HG03354 (cell line): ENCODE measurements around the gene BPHL.
"Not testable (repeated sequence)": the region's sequence is repeated elsewhere in the genome, so short reads cannot be mapped to it uniquely, and the experiment has no call there.

Experiments used
- ATAC-seq: cut with Tn5 transposase; IDR thresholded peaks from one replicate; pipeline ENCODE4 v1.9.1; 2021; ENCODE audit warnings: mild to moderate bottlenecking; ENCODE audit not compliant: unreplicated experiment, poor library complexity, severe bottlenecking

The BPHL gene

GRCh38 chr6:3119040-3119723, 671 bp downstream of the BPHL start:
- peak; percentile 39 for ATAC-seq

GRCh38 chr6:3120765-3121089, 2.2 kb downstream of the BPHL start:
- ATAC-seq = no peak

- ATAC-seq = no peak
Observed at GRCh38 chr6:3122823-3123182, 4.3 kb downstream of the BPHL start.

GRCh38 chr6:3124667-3125066, 6.2 kb downstream of the BPHL start:
- no peak for ATAC-seq

- no peak for ATAC-seq
Observed at GRCh38 chr6:3125815-3126214, 7.3 kb downstream of the BPHL start.

- ATAC-seq = no peak
Observed at GRCh38 chr6:3128356-3129108, 10.0 kb downstream of the BPHL start.

- ATAC-seq = no peak
Observed at GRCh38 chr6:3131695-3132094, 13.2 kb downstream of the BPHL start.

GRCh38 chr6:3133515-3133914, 15.0 kb downstream of the BPHL start:
- no peak for ATAC-seq

- ATAC-seq = no peak
Observed at GRCh38 chr6:3135668-3136291, 17.3 kb downstream of the BPHL start.

GRCh38 chr6:3136292-3137011, 17.9 kb downstream of the BPHL start:
- ATAC-seq = no peak

- ATAC-seq = no peak
Observed at GRCh38 chr6:3137057-3137777, 18.7 kb downstream of the BPHL start.

GRCh38 chr6:3137873-3138272, 19.4 kb downstream of the BPHL start:
- ATAC-seq = not testable (repeated sequence)

- no peak for ATAC-seq
Observed at GRCh38 chr6:3138341-3138740, 19.8 kb downstream of the BPHL start.

- no peak for ATAC-seq
Observed at GRCh38 chr6:3139090-3139903, 20.8 kb downstream of the BPHL start.

GRCh38 chr6:3140201-3140600, 21.7 kb downstream of the BPHL start:
- no peak for ATAC-seq

GRCh38 chr6:3142536-3142935, 24.0 kb downstream of the BPHL start:
- ATAC-seq = no peak

GRCh38 chr6:3143158-3143557, 24.6 kb downstream of the BPHL start:
- ATAC-seq = no peak

GRCh38 chr6:3144571-3144970, 26.1 kb downstream of the BPHL start:
- ATAC-seq = no peak
